ENCODE data around the gene GLRX5.

Gene GLRX5

DNA sequence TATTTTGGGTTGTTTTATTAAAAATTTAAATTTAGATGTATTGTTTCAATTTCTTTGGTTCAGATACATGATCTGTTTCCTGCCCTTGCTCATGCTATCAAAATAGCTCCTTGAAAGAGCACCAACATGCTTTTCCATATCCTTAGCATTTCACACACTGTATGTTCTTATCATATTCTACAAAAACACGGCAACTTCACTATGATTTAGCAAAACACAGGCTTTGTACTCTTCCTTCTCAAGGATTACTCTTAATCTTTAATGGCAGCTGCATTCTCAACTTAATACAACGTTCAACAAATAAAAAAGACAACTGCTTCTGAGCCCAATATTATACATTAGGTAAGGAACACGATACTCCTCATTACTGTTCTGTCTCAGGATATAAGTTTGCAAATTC, 2.9 kb upstream of the GLRX5 start:
- no peak for DNase-seq (ENCODE audit: low read depth in 1 of 2, low spot score in 1 of 2)

- no peak for DNase-seq (ENCODE audit: low read depth in 1 of 2, low spot score in 1 of 2)
These were observed 1.4 kb upstream of the GLRX5 start for GRCh38 chr14:95533391-95533821.

- DNase-seq (ENCODE audit: low read depth in 1 of 2, low spot score in 1 of 2), result no peak
These were observed 1.0 kb upstream of the GLRX5 start for GRCh38 chr14:95533822-95534221.

DNA sequence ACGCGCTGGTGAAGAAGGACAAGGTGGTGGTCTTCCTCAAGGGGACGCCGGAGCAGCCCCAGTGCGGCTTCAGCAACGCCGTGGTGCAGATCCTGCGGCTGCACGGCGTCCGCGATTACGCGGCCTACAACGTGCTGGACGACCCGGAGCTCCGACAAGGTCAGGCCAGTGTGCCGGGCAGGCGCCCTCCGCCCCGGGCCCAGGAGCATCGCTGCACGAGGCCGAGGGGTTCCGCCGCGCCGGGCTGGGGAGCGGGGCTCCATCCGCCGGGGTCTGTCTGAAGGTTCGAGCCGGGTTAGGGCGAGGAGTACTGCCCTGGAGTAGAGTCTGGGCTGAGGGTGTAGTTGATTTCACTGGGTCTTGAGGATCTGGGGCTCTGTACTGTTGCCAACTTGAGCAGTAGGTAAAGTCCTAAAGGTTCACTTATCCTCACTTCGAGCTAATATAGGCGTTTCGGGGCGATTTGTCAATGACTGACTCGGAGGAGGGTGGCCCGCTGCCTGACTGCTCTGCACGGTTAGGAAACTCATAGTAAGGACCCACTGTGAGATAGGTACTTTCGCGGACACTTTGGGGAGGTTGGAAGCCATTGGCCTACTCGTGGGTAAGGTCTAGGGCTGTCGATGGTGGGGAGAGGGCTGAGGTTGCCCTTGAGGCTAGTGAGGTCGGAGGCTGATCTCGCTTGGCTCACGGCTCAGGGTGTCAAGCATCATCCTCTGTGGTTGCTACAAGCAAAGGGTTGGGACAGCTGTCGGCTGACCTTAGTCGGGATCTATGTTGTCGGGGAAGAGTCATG, 574 bp downstream of the GLRX5 start:
- DNase-seq (ENCODE audit: low read depth in 1 of 2, low spot score in 1 of 2), result no peak

GRCh38 chr14:95536036-95536593, 1.3 kb downstream of the GLRX5 start:
- no peak for DNase-seq (ENCODE audit: low read depth in 1 of 2, low spot score in 1 of 2)

- no peak for DNase-seq (ENCODE audit: low read depth in 1 of 2, low spot score in 1 of 2)
These were observed 1.8 kb downstream of the GLRX5 start for GRCh38 chr14:95536671-95537070.

DNA sequence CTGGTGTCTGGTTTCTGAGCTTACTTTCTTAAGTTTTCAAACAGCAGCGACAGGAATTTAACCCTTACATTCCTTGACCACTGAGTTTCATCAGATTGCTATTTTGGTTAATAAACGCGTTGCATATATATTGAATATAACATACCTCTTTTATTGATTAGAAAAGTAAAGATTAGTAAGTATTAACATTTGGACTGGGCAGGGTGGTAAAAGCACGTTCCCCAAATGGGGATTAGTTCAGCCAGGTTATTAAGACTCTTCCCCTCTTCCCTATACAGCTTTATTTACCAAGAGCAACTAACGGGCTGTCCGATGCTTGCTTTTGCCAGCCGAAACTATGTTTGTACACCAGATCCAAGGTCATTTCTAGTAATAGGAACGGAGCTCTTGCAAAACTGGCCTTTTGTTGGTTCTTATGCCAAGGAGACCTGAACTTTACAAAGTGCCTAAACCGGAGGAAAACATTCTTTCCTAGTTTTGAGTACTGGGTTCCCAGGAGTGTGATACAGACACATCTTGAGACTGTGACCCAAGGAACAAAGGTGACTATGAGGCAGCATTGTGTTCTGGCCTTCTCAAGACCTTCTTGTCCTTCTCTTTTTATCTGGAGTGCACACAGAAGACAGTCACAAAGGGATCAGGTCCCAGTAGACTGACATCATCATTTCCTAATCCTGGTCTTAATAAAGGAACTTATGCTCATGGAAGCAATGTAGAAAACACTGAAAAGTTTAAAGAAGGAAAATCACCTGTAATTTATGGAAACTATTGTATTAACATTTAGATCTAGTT, 2.6 kb downstream of the GLRX5 start:
- DNase-seq (ENCODE audit: low read depth in 1 of 2, low spot score in 1 of 2), result no peak

DNA sequence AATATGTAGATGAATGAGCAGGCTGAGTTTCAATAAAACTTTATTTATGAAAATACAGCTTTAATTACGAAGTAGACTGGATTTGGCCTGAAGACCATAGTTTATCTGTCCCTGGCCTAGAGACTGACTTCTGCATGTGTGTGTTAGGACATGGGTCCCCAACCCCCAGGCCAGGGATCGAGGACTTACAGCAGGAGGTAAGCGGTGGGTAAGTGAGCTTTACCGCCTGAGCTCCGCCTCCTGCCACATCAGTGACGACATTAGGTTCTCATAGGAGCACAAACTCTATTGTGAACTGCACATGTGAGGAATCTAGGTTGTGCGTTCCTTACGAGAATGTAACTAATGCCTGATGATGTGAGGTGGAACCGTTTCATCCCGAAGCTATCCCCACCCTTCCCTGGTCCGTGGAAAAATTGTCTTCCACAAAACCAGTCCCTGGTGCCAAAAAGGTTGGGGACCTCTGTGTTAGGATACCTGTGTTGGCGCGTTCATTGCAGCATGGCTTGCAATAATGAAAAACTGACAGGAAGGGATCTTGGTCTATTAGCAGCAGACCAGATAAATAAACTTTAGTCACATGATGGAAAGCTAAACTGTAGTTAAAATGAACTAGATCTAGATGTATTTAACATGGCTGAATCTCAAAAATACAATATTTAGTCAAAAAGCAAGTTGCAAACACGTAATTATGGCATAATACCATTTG, 4.1 kb downstream of the GLRX5 start:
- DNase-seq (ENCODE audit: low read depth in 1 of 2, low spot score in 1 of 2), result no peak

DNA sequence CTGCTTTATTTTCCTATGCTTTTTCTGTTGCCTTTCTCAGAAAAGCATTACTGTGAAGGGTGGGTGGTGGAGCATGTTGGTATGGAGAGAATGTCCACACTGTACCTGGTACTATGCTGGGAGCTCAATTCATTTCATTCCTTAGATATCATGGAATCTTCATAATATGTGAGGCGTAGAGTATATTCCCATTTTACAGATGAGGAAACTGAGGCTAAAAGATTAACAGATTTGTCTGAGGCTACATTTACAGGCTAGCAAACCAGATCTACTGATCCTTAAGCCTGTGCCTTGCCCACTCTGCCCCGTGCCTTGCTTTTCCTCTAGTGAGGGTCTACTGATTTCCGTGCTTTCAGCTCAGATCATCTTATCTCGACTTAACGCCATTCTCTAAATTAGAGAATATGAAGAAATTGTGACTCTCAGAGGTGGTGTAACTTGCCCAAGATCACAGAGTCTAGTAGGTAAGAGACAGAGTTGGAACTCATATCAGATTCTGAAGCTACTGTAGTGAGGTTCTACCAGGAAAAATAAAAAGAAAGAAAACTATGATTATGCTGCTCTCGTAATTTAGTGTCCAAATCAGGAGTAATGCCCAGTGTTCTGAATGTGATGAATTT, 5.5 kb downstream of the GLRX5 start:
- no peak for DNase-seq (ENCODE audit: low read depth in 1 of 2, low spot score in 1 of 2)

DNA sequence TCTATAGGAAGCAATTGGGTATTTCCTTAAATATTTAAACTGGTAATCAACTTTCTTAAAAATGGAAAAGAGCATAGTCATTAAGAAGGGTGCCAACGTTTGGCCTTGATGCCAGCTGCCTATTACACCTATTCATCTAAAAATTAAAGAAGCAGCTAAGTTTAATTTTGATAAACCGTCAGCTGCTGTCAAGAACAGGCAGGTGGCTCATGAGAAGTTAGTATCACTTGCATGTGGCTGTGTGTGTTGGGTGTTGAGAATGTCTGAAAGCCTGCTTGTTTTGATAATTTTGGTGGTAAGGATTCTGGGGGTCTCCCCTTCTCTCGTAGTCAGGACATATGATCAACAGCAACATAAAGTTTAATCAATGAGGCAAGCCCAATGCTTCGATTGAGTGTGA, 6.5 kb downstream of the GLRX5 start:
- DNase-seq (ENCODE audit: low read depth in 1 of 2, low spot score in 1 of 2), result no peak

- no peak for DNase-seq (ENCODE audit: low read depth in 1 of 2, low spot score in 1 of 2)
These were observed 7.4 kb downstream of the GLRX5 start for GRCh38 chr14:95541932-95542930.

DNA sequence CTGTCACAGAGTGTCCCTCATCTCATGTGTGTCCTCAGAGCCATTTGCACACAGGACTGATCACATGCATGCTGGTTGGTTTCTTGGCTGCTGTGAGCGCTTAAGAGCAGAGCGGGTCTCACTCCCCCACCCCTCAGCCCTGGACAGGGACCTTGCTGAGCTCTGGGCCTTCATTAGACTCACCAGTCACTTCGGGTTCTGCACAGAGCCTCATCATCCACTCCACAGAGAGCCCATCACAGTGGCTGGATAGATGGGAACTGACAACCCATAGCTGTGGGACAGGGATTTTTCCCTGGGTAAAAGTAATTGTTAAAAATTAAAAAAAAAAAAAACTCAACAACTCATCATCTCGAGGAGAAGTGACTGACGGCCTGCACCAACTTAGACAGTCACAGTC, 8.2 kb downstream of the GLRX5 start:
- DNase-seq (ENCODE audit: low read depth in 1 of 2, low spot score in 1 of 2), result no peak

- no peak for DNase-seq (ENCODE audit: low read depth in 1 of 2, low spot score in 1 of 2)
These were observed 9.7 kb downstream of the GLRX5 start for GRCh38 chr14:95544588-95544987.

GRCh38 chr14:95545515-95546168, 10.8 kb downstream of the GLRX5 start:
- DNase-seq (ENCODE audit: low read depth in 1 of 2, low spot score in 1 of 2), result no peak

GRCh38 chr14:95547272-95547625, 12.4 kb downstream of the GLRX5 start:
- no peak for DNase-seq (ENCODE audit: low read depth in 1 of 2, low spot score in 1 of 2)

- DNase-seq (ENCODE audit: low read depth in 1 of 2, low spot score in 1 of 2), result no peak
These were observed 12.9 kb downstream of the GLRX5 start for GRCh38 chr14:95547626-95548327.

- no peak for DNase-seq (ENCODE audit: low read depth in 1 of 2, low spot score in 1 of 2)
These were observed 13.6 kb downstream of the GLRX5 start for GRCh38 chr14:95548328-95548929.

All from stimulated activated CD4-positive, alpha-beta T cell treated with anti-CD3 and anti-CD28 coated beads, Interleukin-15, amount 100 ng/mL, for 1 hour (primary cell).